Endometrial microvascular endothelial cells (primary cell): ENCODE measurements around the gene GZF1. TPM values are rescaled to one million over a fixed set of nuclear protein-coding genes. Genes with fewer than 3 reads are reported as not detected.

Source experiments
- in situ Hi-C: cut with HindIII; loops from 2 replicates; pipeline ENCODE4 v1.10.0; 2017; ENCODE audit warnings: low sequenced_read_pairs, low pct_unique_long_range_greater_than_20kb; ENCODE audit errors: inconsistent ontology term
- total RNA-seq: library from RNA; depleted of rRNA; stranded (reverse); fragments of >200 nt; gene quantifications from one replicate; pipeline ENCODE4 v1.2.3, GENCODE V29; 2015; ENCODE audit errors: inconsistent ontology term

GZF1 gene
- 10.9 TPM for total RNA-seq

DNA sequence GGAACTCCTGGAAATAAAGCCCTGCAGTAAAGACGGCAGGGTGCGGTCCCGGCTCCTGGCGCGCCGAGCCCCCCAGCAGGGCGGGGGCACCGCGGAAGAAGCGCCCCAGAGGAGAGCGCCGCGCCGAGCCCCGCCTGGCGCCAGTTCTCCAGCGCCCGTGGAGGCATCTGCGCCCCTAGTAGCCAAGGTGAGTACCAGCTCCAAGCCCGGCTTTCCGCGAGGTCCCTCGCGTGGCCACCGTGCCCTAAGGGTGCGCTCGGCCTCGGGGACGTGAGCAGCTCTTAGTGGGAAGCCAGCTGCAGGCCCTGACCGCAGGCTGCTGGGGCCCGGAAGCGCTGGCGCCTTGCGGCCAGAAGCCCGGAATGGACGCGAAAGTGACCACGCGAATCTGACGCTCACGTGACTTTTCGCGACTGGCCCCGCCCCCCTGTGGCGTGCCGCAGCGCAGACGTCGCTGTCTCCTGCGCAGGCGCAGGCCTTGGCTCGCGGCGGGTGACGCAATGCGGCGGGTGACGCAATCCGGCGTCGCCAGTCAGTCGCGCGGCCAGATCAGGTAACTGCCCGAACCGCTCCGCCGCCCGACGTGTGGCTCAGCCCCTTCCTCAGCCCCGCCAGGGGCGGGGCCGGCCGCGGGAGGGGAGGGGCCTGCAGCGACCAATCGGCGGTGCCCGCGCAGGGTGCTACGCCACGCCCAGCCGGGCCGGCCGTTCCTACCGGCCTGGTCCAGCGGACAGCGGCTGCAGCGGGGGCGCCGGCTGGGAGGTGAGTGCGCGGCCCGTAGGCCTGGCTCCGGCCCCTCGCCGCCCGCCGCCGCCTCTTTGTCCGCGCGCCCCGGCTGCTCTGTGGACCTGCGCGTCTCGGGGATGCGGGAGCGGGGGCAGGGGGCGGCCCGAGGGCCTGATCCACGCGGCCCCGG, at the start of gene GZF1:
GZF1 (plus strand) TSS at position 707 of the 916 bp plus-strand sequence. CDS start 2,202 bp downstream, outside the sequence.
- in situ Hi-C loops: no loop called here

DNA sequence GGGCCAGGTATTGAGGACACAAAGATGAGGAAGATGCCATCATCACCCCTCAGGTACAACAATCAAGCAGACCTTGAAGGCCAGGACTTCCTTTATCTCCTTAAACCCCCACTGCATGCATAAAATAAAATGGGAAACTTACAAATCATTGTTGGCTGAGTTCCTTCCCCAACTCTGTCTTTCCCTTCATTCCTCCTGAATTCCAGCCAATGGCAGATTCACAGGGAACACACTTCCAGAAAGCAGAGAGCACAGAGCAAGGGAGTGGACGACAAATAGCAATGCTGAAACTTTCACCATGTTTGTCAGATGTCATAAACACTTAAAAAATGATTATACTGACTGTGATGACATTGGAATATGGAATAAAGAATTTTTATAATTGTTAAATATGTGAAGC, 48.7 kb upstream of the GZF1 start:
- in situ Hi-C loops: no loop called here

- in situ Hi-C loops: no loop called here
Observed at GRCh38 chr20:23314699-23315098, 47.3 kb upstream of the GZF1 start.

GRCh38 chr20:23315099-23315498, 46.9 kb upstream of the GZF1 start:
- in situ Hi-C loops: no loop called here

DNA sequence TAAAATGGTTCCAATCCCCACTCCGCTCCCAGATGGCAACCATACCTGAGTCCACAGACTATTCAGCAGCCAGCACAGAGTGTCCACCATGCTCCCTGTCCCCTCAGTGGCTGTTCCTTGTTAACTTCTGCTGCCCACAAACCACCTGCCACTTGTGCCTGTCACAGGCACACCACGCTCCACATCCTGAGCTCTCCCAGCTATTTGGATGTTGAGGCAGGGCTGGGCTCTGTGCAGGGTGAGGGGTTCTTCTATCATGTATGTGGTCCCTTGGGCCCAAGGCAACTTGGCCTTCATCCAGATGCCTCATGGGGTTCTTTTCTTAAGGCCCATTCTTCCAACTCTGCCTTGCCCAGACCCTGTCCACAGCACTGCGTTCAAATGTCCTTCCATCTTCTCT, 45.4 kb upstream of the GZF1 start:
- in situ Hi-C loops: no loop called here

DNA sequence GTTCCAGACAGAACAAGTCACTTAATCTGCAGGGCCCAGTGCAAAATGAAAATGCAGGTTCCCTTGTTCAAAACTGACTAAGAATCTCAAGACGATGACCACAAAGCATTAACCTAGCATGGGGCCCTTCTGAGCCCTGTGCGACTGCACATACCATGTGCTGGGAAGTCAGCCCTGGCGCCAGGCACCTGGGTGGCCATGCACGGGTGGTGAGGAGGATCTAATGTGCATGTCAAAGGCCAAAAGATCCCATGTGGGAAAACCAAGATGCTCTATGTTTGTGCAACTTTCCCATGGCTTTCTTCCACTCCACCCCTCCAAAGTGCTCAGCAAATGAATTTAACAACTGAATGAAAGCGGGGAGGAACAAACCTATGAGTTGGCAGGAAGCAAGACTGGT, 44.9 kb upstream of the GZF1 start:
- in situ Hi-C loops: no loop called here

- in situ Hi-C loops: no loop called here
Observed at GRCh38 chr20:23318347-23318746, 43.6 kb upstream of the GZF1 start.

- in situ Hi-C loops: no loop called here
Observed at GRCh38 chr20:23320317-23320716, 41.7 kb upstream of the GZF1 start.

DNA sequence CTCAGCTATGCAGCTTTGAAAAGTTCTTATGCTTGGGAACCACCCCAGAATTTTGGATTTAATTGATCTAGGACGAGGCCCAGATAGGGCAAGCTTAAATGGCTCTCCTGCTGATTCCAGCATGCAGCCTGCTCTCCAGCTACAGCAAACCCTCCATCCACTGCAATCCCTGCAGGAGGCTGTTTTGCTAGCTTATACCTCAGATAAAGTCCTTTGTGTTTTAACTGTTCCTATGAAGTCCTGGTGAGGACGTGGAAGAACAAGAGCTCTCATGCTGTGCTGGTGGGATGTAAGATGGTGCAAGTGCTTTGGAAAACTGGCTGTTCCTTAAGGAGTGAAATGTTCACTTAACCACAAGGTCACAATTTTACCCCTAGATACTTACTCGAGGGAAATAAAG, 36.9 kb upstream of the GZF1 start:
- in situ Hi-C loops: no loop called here

GRCh38 chr20:23326774-23327173, 35.2 kb upstream of the GZF1 start:
- in situ Hi-C loops: no loop called here

GRCh38 chr20:23327617-23328333, 34.2 kb upstream of the GZF1 start:
- in situ Hi-C loops: no loop called here

GRCh38 chr20:23331450-23332350, 30.3 kb upstream of the GZF1 start:
- in situ Hi-C loops: no loop called here

- in situ Hi-C loops: no loop called here
Observed at GRCh38 chr20:23332467-23332866, 29.5 kb upstream of the GZF1 start.

DNA sequence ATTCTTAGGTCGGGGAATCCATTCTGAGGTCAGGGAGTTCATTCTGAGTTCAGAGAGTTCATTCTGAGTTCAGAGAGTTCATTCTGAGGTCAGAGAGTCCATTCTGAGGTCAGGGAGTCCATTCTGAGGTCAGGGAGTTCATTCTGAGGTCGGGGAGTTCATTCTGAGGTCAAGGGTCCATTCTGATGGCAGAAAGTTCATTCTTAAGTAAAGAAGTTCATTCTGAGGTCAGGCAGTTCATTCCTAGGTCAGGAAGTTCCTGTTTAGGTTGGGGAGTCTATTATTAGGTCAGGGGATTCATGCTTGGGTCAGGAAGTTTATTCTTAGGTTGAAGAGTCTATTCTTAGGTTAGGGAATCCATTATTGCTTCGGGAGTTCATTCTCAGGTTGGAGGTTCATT, 27.9 kb upstream of the GZF1 start:
- in situ Hi-C loops: no loop called here

- in situ Hi-C loops: no loop called here
Observed at GRCh38 chr20:23335521-23335920, 26.5 kb upstream of the GZF1 start.

GRCh38 chr20:23336476-23336875, 25.5 kb upstream of the GZF1 start:
- in situ Hi-C loops: no loop called here

- in situ Hi-C loops: no loop called here
Observed at GRCh38 chr20:23337312-23337711, 24.7 kb upstream of the GZF1 start.

DNA sequence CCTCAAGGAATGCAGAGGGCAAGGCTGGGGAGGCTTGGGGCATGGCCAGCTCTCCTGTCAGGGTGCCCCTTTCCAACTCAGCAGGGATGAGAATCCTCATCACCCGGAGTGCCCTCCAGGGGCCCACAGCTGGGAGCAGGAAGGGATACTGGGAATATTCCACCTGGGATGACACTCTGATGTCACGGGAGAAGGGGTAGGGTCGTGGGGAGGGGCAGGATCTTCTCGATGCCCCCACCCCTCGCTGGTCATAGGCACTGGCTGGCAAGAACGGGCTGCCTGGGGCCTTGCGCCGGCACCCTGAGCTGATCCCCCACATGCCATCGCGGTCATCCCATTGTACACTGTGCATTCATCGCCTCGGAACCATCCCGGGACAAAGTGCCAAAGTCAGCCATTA, 22.0 kb upstream of the GZF1 start:
- in situ Hi-C loops: no loop called here

DNA sequence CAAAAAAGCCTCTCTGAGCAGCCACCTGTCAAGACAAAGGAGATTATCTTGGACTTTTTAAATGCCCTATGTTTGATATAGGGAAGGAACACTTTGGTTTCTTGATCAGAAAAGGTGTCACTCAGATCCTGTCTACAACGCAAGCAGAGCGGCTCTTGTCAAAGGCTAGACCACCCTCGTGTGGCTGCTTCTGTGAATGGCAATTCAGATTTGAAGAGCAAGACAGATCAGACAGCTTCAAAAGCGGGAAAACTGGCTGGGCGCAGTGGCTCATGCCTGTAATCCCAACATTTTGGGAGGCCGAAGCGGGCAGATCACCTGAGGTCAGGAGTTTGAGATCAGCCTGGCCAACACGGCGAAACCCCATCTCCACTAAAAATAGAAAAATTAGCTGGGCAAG, 21.5 kb upstream of the GZF1 start:
- in situ Hi-C loops: no loop called here
